HepG2 (cell line): ENCODE data around the gene OS9.

Experiments
- HNF4A ChIP-seq: sonication (generic); formaldehyde crosslinking; IDR thresholded peaks from 2 replicates; pipeline ENCODE4 v1.4.0; 2020; ENCODE audit warnings: missing genetic modification reagents
- MAFG ChIP-seq: sonication (generic); formaldehyde crosslinking; IDR thresholded peaks from 2 replicates; pipeline ENCODE4 v1.5.1; 2020; ENCODE audit warnings: mild to moderate bottlenecking, missing genetic modification reagents

DNA sequence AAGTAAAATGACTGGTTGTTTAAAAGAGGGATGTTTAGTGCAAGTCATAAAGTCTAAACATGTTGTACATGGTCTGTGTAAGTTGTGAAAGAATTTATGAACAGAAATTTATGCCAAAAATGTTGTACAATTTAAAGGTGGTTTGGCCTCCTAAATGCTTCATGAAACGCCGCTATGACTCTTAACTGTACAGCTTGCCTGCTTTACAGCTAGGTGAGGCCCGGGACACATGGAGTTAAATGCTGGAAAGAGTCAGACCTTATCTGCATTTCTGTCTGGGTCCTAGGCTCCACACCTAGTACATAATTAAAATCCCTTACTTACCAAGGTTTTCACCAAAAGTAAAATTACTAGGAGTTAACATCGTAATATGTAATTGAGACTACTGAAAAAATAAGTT lies 32.6 kb upstream of the OS9 start:
- TF ChIP-seq MAFG (no peak), HNF4A (CRISPR knock-in tag) (no peak)
